CD4-positive, alpha-beta T cell (primary cell): ENCODE data around the gene FNDC7. TPM values are rescaled to one million over a fixed set of nuclear protein-coding genes. Genes with fewer than 3 reads are reported as not detected.

Experiments used
- ATAC-seq: fragments of 200-7000 bp; cut with Tn5 transposase; one replicate; pipeline ENCODE4 v1.10.0; 2022; ENCODE audit warnings: mild to moderate bottlenecking; ENCODE audit not compliant: poor library complexity
- CTCF ChIA-PET: fragments of 350-600 bp; sonication (Branson Sonifier 250); formaldehyde crosslinking; loops from one replicate; lab custom pipeline; 2021; ENCODE audit warnings: antibody characterized with exemption, inconsistent platforms; lab: Charles Lee
- POLR2A ChIA-PET: fragments of 350-600 bp; sonication (Branson Sonifier 250); formaldehyde crosslinking; loops from one replicate; lab custom pipeline; 2021; ENCODE audit warnings: antibody characterized with exemption, inconsistent platforms; lab: Charles Lee
- DNase-seq, 14 experiments: peaks; one replicate each; pipeline ENCODE4 v3.0.0-alpha.2; 2013 to 2020; ENCODE audit warnings: mixed read lengths in 2 of 14
- H3K27ac ChIP-seq, 2 donors: one replicate each; pipeline versions ENCODE4 v1.5.1 to v1.7.0; 2013; ENCODE audit warnings: low read length in 2 of 2, low read depth in 1 of 2, mild to moderate bottlenecking in 1 of 2
- H3K27me3 ChIP-seq, 2 experiments: 1 replicate in 1 of 2; 2 replicates in 1 of 2; pipeline versions ENCODE4 v1.6.1 to v1.7.0; 2013; ENCODE audit warnings: low read length in 2 of 2, control low read depth in 1 of 2, mild to moderate bottlenecking in 1 of 2, moderate library complexity in 1 of 2; ENCODE audit not compliant: insufficient read depth in 2 of 2, control insufficient read depth in 1 of 2
- H3K36me3 ChIP-seq: one replicate; pipeline ENCODE4 v1.6.1; 2013; ENCODE audit warnings: low read length, control low read depth; ENCODE audit not compliant: insufficient read depth
- H3K4me1 ChIP-seq: one replicate; pipeline ENCODE4 v1.6.1; 2013; ENCODE audit warnings: low read length, control low read depth; ENCODE audit not compliant: insufficient read depth
- H3K4me3 ChIP-seq: one replicate; pipeline ENCODE4 v1.5.1; 2013; ENCODE audit warnings: mild to moderate bottlenecking, low read length, moderate library complexity
- H3K9me3 ChIP-seq, 2 experiments: 1 replicate in 1 of 2; 2 replicates in 1 of 2; pipeline versions ENCODE4 v1.6.1 to v1.7.0; 2013; ENCODE audit warnings: low read length in 2 of 2, mild to moderate bottlenecking in 2 of 2, control low read depth in 1 of 2, moderate library complexity in 1 of 2; ENCODE audit not compliant: control insufficient read depth in 1 of 2, insufficient read depth in 1 of 2
- H3K27ac Mint-ChIP-seq: one replicate; pipeline ENCODE4 v1.8.0; 2020; ENCODE audit warnings: mixed read lengths
- H3K27me3 Mint-ChIP-seq: one replicate; pipeline ENCODE4 v1.8.0; 2021; ENCODE audit warnings: mixed read lengths
- H3K36me3 Mint-ChIP-seq: one replicate; pipeline ENCODE4 v1.8.0; 2021; ENCODE audit warnings: low read depth, mixed read lengths
- H3K4me1 Mint-ChIP-seq: one replicate; pipeline ENCODE4 v1.8.0; 2021; ENCODE audit warnings: low read depth, mixed read lengths
- H3K4me3 Mint-ChIP-seq: one replicate; pipeline ENCODE4 v1.8.0; 2020; ENCODE audit warnings: mild to moderate bottlenecking, mixed read lengths
- H3K9me3 Mint-ChIP-seq: one replicate; pipeline ENCODE4 v1.8.0; 2020; ENCODE audit warnings: mixed read lengths
- intact Hi-C, 2 experiments: fragments of 100-400 bp; cut with DNase I in 1 of 2; cut with micrococcal nuclease in 1 of 2; formaldehyde crosslinking; loops; one replicate each; pipeline versions ENCODE4 v1.15.1 to v1.9.0; 2023 to 2025; cut with DNase I, micrococcal nuclease
- total RNA-seq, 174 experiments: library from RNA in 2 of 174; stranded (reverse) in 2 of 174; gene quantifications; one replicate each; pipeline ENCODE4 v1.2.3 and lab custom pipeline; 2021 to 2026
- TF ChIP-seq, protein P1 (sequence below): fragments of 200-600 bp; IDR thresholded peaks from one replicate; pipeline ENCODE4 v1.8.0; 2022; ENCODE audit warnings: antibody characterized with exemption, mild to moderate bottlenecking

The FNDC7 gene
- total RNA-seq, 2 experiments from 2014 or later: 0.19 to 0.42 TPM

DNA sequence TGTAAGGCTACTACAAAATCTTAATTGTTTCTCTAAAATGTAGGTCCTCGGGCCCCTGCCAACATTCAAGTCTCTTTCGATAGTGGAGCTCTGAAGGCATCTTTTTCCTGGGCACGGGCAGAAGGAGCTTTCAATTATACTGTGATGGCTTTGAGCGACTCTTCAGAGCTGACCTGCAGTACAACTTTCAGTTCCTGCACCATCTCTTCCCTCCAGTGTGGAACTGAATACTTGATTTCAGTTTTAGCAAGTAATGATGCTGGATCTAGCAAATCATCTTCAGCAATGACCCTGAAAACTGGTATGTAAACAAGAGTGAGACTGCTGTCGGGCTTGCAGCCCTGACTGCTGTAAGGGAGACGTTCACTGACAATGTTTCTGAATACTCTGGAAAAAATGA, 9.6 kb downstream of the FNDC7 start:
- no peaks in the 10 kb centered on the region for H3K4me1 Mint-ChIP-seq
- no peaks in the 10 kb centered on the region for H3K27me3 ChIP-seq
- TF ChIP-seq, protein P1, sequence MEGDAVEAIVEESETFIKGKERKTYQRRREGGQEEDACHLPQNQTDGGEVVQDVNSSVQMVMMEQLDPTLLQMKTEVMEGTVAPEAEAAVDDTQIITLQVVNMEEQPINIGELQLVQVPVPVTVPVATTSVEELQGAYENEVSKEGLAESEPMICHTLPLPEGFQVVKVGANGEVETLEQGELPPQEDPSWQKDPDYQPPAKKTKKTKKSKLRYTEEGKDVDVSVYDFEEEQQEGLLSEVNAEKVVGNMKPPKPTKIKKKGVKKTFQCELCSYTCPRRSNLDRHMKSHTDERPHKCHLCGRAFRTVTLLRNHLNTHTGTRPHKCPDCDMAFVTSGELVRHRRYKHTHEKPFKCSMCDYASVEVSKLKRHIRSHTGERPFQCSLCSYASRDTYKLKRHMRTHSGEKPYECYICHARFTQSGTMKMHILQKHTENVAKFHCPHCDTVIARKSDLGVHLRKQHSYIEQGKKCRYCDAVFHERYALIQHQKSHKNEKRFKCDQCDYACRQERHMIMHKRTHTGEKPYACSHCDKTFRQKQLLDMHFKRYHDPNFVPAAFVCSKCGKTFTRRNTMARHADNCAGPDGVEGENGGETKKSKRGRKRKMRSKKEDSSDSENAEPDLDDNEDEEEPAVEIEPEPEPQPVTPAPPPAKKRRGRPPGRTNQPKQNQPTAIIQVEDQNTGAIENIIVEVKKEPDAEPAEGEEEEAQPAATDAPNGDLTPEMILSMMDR: no peak
- ATAC-seq: no peak
- no peaks in the 10 kb centered on the region for H3K9me3 ChIP-seq
- no peak overlapping the region for H3K4me3 ChIP-seq
- no peaks in the 10 kb centered on the region for H3K27me3 Mint-ChIP-seq
- no peaks in the 10 kb centered on the region for H3K36me3 ChIP-seq
- ChIA-PET CTCF (interaction anchor here (2.1 kb wide), 1 partner anchor 30 kb away, joined by 5 read pairs; the partner anchor contains the start of gene PRPF38B), POLR2A (interaction anchor here (2.1 kb wide), 1 partner anchor 30 kb away, joined by 8 read pairs; the partner anchor contains the start of gene PRPF38B)
- H3K9me3 Mint-ChIP-seq: no peaks in the 10 kb centered on the region
- intact Hi-C loops: no loop called here
- no peaks in the 10 kb centered on the region for H3K36me3 Mint-ChIP-seq
- no peak for DNase-seq
- H3K4me3 Mint-ChIP-seq: no peak overlapping the region
- H3K27ac ChIP-seq: no peak overlapping the region
- H3K27ac Mint-ChIP-seq: no peak overlapping the region
- H3K4me1 ChIP-seq: no peaks in the 10 kb centered on the region

DNA sequence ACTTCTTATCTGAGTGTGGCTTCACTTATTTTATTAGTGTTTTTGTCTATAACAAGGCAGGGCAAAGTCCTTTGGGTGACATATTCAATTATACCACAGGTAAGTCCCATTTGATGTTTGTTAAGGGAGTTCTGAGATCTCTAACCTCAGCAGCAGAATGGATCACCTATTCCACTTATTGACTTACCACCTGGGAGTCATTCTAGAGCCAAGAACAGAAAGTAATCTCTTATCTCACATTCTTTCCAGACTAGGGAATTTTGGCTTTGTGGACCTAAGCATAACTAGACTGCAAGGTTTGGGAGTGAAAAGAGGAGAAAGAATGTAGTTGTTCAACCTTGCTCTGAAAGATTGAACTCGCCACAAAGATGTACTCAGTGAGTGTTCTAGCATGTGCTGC, 13.2 kb downstream of the FNDC7 start:
- POLR2A ChIA-PET: no interaction called here

DNA sequence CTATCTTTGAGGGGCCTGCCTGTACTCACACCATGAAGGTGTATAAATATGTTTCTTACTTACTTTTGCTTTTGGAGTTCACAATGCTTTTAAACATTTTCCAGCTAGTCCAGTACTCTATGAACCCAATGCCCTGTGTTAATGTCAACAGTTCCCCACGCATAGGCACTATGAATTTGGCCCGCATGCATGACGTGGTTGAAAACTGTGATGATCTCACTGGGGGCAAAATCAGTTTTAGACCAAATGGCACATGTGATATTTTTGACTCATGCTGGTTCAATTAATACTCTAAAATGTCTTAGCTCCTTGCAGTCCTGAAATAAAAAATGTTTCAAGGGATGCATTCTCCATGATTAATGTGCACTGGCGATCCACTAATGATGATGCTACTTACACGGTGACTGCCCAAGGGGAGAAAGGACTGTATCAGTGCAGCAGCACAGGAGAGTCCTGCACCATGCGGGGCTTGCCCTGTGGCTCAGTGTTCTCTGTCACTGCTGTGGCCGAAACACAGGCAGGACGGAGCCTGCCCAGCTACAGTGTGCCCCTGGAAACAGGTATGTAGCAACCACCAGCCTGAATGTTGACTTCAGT, 15.7 kb downstream of the FNDC7 start:
- no peaks in the 10 kb centered on the region for H3K9me3 ChIP-seq
- TF ChIP-seq, protein P1: no peak
- Mint-ChIP-seq H3K36me3 (no peaks in the 10 kb centered on the region), H3K9me3 (no peaks in the 10 kb centered on the region), H3K27ac (no peak overlapping the region), H3K27me3 (peaks cover 3% of the 10 kb centered on the region), H3K4me1 (no peaks in the 10 kb centered on the region), H3K4me3 (no peak overlapping the region)
- intact Hi-C loops: no loop called here
- CTCF ChIA-PET: no interaction called here
- POLR2A ChIA-PET: interaction anchor here (0.6 kb wide), 1 partner anchor 459 kb away, joined by 3 read pairs; no protein-coding TSS in a partner anchor
- ATAC-seq (no peak), DNase-seq (no peak)
- H3K27me3 ChIP-seq: no peaks in the 10 kb centered on the region
- H3K36me3 ChIP-seq: no peaks in the 10 kb centered on the region
- no peaks in the 10 kb centered on the region for H3K4me1 ChIP-seq
- H3K4me3 ChIP-seq: no peak overlapping the region
- no peak overlapping the region for H3K27ac ChIP-seq

More for the DNA sequence above, 13.2 kb downstream of the FNDC7 start:
- Mint-ChIP-seq H3K27ac (no peak overlapping the region), H3K4me3 (no peak overlapping the region), H3K9me3 (no peaks in the 10 kb centered on the region), H3K36me3 (no peaks in the 10 kb centered on the region), H3K27me3 (peaks cover 3% of the 10 kb centered on the region), H3K4me1 (no peaks in the 10 kb centered on the region)
- Histone ChIP-seq H3K4me3 (no peak overlapping the region), H3K36me3 (no peaks in the 10 kb centered on the region), H3K9me3 (no peaks in the 10 kb centered on the region), H3K27ac (no peak overlapping the region), H3K4me1 (no peaks in the 10 kb centered on the region), H3K27me3 (no peaks in the 10 kb centered on the region)
- CTCF ChIA-PET: no interaction called here
- intact Hi-C loops: no loop called here
- ATAC-seq (no peak), DNase-seq (no peak)
- TF ChIP-seq, protein P1: no peak
